H9 (cell line): ENCODE measurements around the gene GIPC1. TPM values are rescaled to one million over a fixed set of nuclear protein-coding genes. Genes with fewer than 3 reads are reported as not detected.

Experiments
- DNase-seq: peaks from one replicate; pipeline ENCODE4 v3.0.0-alpha.2; 2017
- H2AFZ ChIP-seq: one replicate; pipeline ENCODE4 v1.6.1; 2013; ENCODE audit warnings: mild to moderate bottlenecking, low read length, control low read depth, moderate library complexity
- H2AK5ac ChIP-seq: 2 replicates; pipeline ENCODE4 v1.6.1; 2013; ENCODE audit warnings: low read length, control low read depth, mixed read lengths; ENCODE audit not compliant: insufficient read length
- H2BK120ac ChIP-seq: one replicate; pipeline ENCODE4 v1.6.1; 2013; ENCODE audit warnings: low read depth, mild to moderate bottlenecking, low read length, control low read depth, inconsistent platforms; ENCODE audit not compliant: poor library complexity, severe bottlenecking
- H2BK12ac ChIP-seq: 2 replicates; pipeline ENCODE4 v1.6.1; 2013; ENCODE audit warnings: low read length, control low read depth, mixed read lengths, low read depth; ENCODE audit not compliant: insufficient read length
- H2BK15ac ChIP-seq: 2 replicates; pipeline ENCODE4 v1.6.1; 2013; ENCODE audit warnings: low read depth, low read length, control low read depth
- H2BK20ac ChIP-seq: one replicate; pipeline ENCODE4 v1.6.1; 2013; ENCODE audit warnings: low read depth, mild to moderate bottlenecking, low read length, control low read depth, inconsistent platforms; ENCODE audit not compliant: poor library complexity, severe bottlenecking
- H2BK5ac ChIP-seq: 2 replicates; pipeline ENCODE4 v1.6.1; 2013; ENCODE audit warnings: low read length, control low read depth, mixed read lengths; ENCODE audit not compliant: insufficient read length
- H3K14ac ChIP-seq: 2 replicates; pipeline ENCODE4 v1.6.1; 2013; ENCODE audit warnings: low read length, control low read depth; ENCODE audit not compliant: insufficient read depth
- H3K18ac ChIP-seq: 2 replicates; pipeline ENCODE4 v1.6.1; 2013; ENCODE audit warnings: low read depth, mild to moderate bottlenecking, mixed read lengths, low read length, control low read depth; ENCODE audit not compliant: insufficient read length
- H3K23ac ChIP-seq: 2 replicates; pipeline ENCODE4 v1.6.1; 2013; ENCODE audit warnings: low read length, control low read depth, mixed read lengths, low read depth; ENCODE audit not compliant: insufficient read length
- H3K23me2 ChIP-seq: 2 replicates; pipeline ENCODE4 v1.6.1; 2013; ENCODE audit warnings: low read depth, mild to moderate bottlenecking, mixed read lengths, low read length, control low read depth; ENCODE audit not compliant: insufficient read length, poor library complexity, severe bottlenecking
- H3K27ac ChIP-seq: 2 replicates; pipeline ENCODE4 v1.5.1; 2013; ENCODE audit warnings: low read length, control low read depth, mixed read lengths, low read depth; ENCODE audit not compliant: insufficient read length
- H3K27me3 ChIP-seq: 2 replicates; pipeline ENCODE4 v1.6.1; 2013; ENCODE audit warnings: low read length, control low read depth, inconsistent platforms; ENCODE audit not compliant: insufficient read depth
- H3K4ac ChIP-seq: 2 replicates; pipeline ENCODE4 v1.6.1; 2013; ENCODE audit warnings: low read depth, mild to moderate bottlenecking, control low read depth, inconsistent platforms, low read length, moderate library complexity
- H3K4me1 ChIP-seq: 2 replicates; pipeline ENCODE4 v1.6.1; 2013; ENCODE audit warnings: low read length, control low read depth, inconsistent platforms; ENCODE audit not compliant: insufficient read depth
- H3K4me2 ChIP-seq: 2 replicates; pipeline ENCODE4 v1.6.1; 2013; ENCODE audit warnings: low read length, control low read depth, mixed read lengths; ENCODE audit not compliant: insufficient read length, insufficient read depth
- H3K56ac ChIP-seq: 2 replicates; pipeline ENCODE4 v1.6.1; 2013; ENCODE audit warnings: low read depth, mild to moderate bottlenecking, mixed read lengths, low read length, control low read depth; ENCODE audit not compliant: insufficient read length
- H3K79me1 ChIP-seq: 2 replicates; pipeline ENCODE4 v1.6.1; 2013; ENCODE audit warnings: low read depth, mild to moderate bottlenecking, moderate library complexity, low read length, control low read depth, inconsistent platforms; ENCODE audit not compliant: insufficient read depth, poor library complexity, severe bottlenecking
- H3K79me2 ChIP-seq: 2 replicates; pipeline ENCODE4 v1.6.1; 2013; ENCODE audit warnings: low read length, control low read depth, inconsistent platforms; ENCODE audit not compliant: insufficient read depth
- H3K9ac ChIP-seq: 2 replicates; pipeline ENCODE4 v1.6.1; 2013; ENCODE audit warnings: low read length, control low read depth, mixed read lengths; ENCODE audit not compliant: insufficient read length; ENCODE audit errors: extremely low read depth
- H3K9me3 ChIP-seq: one replicate; pipeline ENCODE4 v1.6.1; 2013; ENCODE audit warnings: low read depth, low read length, inconsistent platforms; ENCODE audit not compliant: control insufficient read depth
- H3T11ph ChIP-seq: one replicate; pipeline ENCODE4 v1.6.1; 2013; ENCODE audit warnings: mild to moderate bottlenecking, low read length, control low read depth, inconsistent platforms
- H4K20me1 ChIP-seq: one replicate; pipeline ENCODE4 v1.6.1; 2013; ENCODE audit not compliant: control insufficient read depth, insufficient read length, insufficient read depth
- H4K5ac ChIP-seq: 2 replicates; pipeline ENCODE4 v1.6.1; 2013; ENCODE audit warnings: low read depth, mild to moderate bottlenecking, mixed read lengths, low read length, control low read depth; ENCODE audit not compliant: insufficient read length
- H4K8ac ChIP-seq: replicated peaks from 2 replicates; pipeline ENCODE4 v1.6.1; 2013; ENCODE audit warnings: low read length, control low read depth, mixed read lengths, low read depth; ENCODE audit not compliant: insufficient read length
- H4K91ac ChIP-seq: 2 replicates; pipeline ENCODE4 v1.6.1; 2013; ENCODE audit warnings: low read depth, mild to moderate bottlenecking, moderate library complexity, mixed read lengths, low read length, control low read depth; ENCODE audit not compliant: insufficient read length
- H3K27ac Mint-ChIP-seq, 3 experiments: 2 replicates in 2 of 3; 3 replicates in 1 of 3; pipeline ENCODE4 v1.8.0; 2020 to 2021; ENCODE audit warnings: mixed read lengths in 3 of 3, mild to moderate bottlenecking in 1 of 3, moderate library complexity in 1 of 3
- H3K27me3 Mint-ChIP-seq: 2 replicates; pipeline ENCODE4 v1.8.0; 2021; ENCODE audit warnings: low read depth, mild to moderate bottlenecking, moderate library complexity, mixed read lengths
- H3K36me3 Mint-ChIP-seq, 3 experiments: 2 replicates in 2 of 3; 3 replicates in 1 of 3; pipeline ENCODE4 v1.8.0; 2020 to 2021; ENCODE audit warnings: low read depth in 3 of 3, mixed read lengths in 3 of 3; ENCODE audit not compliant: insufficient read depth in 1 of 3
- H3K4me1 Mint-ChIP-seq, 2 experiments: 2 replicates each; pipeline ENCODE4 v1.8.0; 2020; ENCODE audit warnings: mixed read lengths in 2 of 2
- H3K4me3 Mint-ChIP-seq, 2 experiments: 2 replicates in 1 of 2; 3 replicates in 1 of 2; pipeline ENCODE4 v1.8.0; 2020 to 2021; ENCODE audit warnings: mild to moderate bottlenecking in 2 of 2, mixed read lengths in 2 of 2, moderate library complexity in 1 of 2
- H3K9me3 Mint-ChIP-seq, 2 experiments: 2 replicates in 1 of 2; 3 replicates in 1 of 2; pipeline ENCODE4 v1.8.0; 2020; ENCODE audit warnings: mild to moderate bottlenecking in 2 of 2, mixed read lengths in 2 of 2, moderate library complexity in 1 of 2
- CTCF ChIP-seq: fragments of 200-600 bp; sonication (generic); conservative IDR thresholded peaks from 3 replicates; pipeline ENCODE4 v1.8.0; 2021; ENCODE audit warnings: antibody characterized with exemption, mild to moderate bottlenecking
- WGBS: extraction: QIAGEN DNeasy Blood & Tissue Kit; methylation state at CpG from one replicate; pipeline ENCODE4 v1.1.7; 2013; ENCODE audit warnings: missing lambda C conversion rate, low lambda C conversion rate, mixed read lengths; ENCODE audit not compliant: insufficient read length; ENCODE audit errors: extremely low coverage; 5-methylcytosine and 5-hydroxymethylcytosine counted together
- total RNA-seq: library from RNA; stranded (reverse); gene quantifications from 2 replicates; pipeline ENCODE4 v1.2.1, GENCODE V29; 2021

GIPC1 gene
- total RNA-seq, 1 experiment from 2014 or later: 70.6 TPM

GRCh38 chr19:14435320-14436050 lies 60.4 kb downstream of the GIPC1 start:
- Histone ChIP-seq H3K27me3 (no peaks in the 10 kb centered on the region), H2BK5ac (no peak overlapping the region), H2BK12ac (no peak overlapping the region), H3K4ac (no peak overlapping the region), H3K56ac (no peak overlapping the region), H3K4me2 (no peak overlapping the region), H3T11ph (no peak overlapping the region), H3K27ac (no peak overlapping the region), H3K79me1 (peaks cover 4% of the 10 kb centered on the region), H3K9ac (no peak overlapping the region), H3K9me3 (no peaks in the 10 kb centered on the region), H2BK20ac (no peak overlapping the region), H2AK5ac (no peak overlapping the region), H3K23ac (no peak overlapping the region), H3K79me2 (peaks cover 5% of the 10 kb centered on the region; the same call in 1 of the 2 replicates), H2BK15ac (no peak overlapping the region), H2BK120ac (no peak overlapping the region), H2AFZ (no peak overlapping the region), H4K5ac (no peak overlapping the region), H4K20me1 (no peaks in the 10 kb centered on the region), H4K91ac (no peak overlapping the region), H3K18ac (no peak overlapping the region), H3K14ac (no peak overlapping the region), H4K8ac (no peak overlapping the region), H3K4me1 (no peaks in the 10 kb centered on the region), H3K23me2 (peaks cover 7% of the 10 kb centered on the region)
- Mint-ChIP-seq H3K4me3 (peak overlapping the region; percentile 8 to 34; a peak in 1 of 5 replicates), H3K27me3 (peaks cover 14% of the 10 kb centered on the region), H3K9me3 (no peaks in the 10 kb centered on the region), H3K27ac (no peak overlapping the region; a peak in 2 of 7 replicates), H3K4me1 (peaks cover 12 to 15% of the 10 kb centered on the region in 2 experiments), H3K36me3 (peaks cover 0 to 8% (median 0%) of the 10 kb centered on the region in 3 experiments; a peak in 3 of 7 replicates)
- no CpG with 5 or more reads among the region's 17 CpGs for WGBS
- no peak for DNase-seq
- no peak for TF ChIP-seq CTCF
